HUES6 (cell line): Measurements from ENCODE around the gene KRT79.
"Not testable (repeated sequence)": the region's sequence is repeated elsewhere in the genome, so short reads cannot be mapped to it uniquely, and the experiment has no call there.

Experiments used
- H3K27ac ChIP-seq: 2 replicates; pipeline ENCODE4 v1.7.0; 2013; ENCODE audit warnings: low read depth, mild to moderate bottlenecking, low read length, inconsistent platforms
- H3K27me3 ChIP-seq: 2 replicates; pipeline ENCODE4 v1.6.1; 2013; ENCODE audit warnings: low read length; ENCODE audit not compliant: control insufficient read depth, insufficient read depth
- H3K36me3 ChIP-seq: 2 replicates; pipeline ENCODE4 v1.6.1; 2013; ENCODE audit warnings: low read length; ENCODE audit not compliant: control insufficient read depth, insufficient read depth
- H3K4me1 ChIP-seq: 2 replicates; pipeline ENCODE4 v1.6.1; 2013; ENCODE audit warnings: low read length; ENCODE audit not compliant: control insufficient read depth, insufficient read depth
- H3K4me3 ChIP-seq: 2 replicates; pipeline ENCODE4 v1.5.1; 2013; ENCODE audit warnings: low read depth, low read length
- H3K9ac ChIP-seq: one replicate; pipeline ENCODE4 v1.6.1; 2013; ENCODE audit warnings: mild to moderate bottlenecking, low read length
- H3K9me3 ChIP-seq: 2 replicates; pipeline ENCODE4 v1.6.1; 2013; ENCODE audit warnings: low read depth, low read length; ENCODE audit not compliant: control insufficient read depth, insufficient read depth

The KRT79 gene

GRCh38 chr12:52833922-52834726 is at the start of gene KRT79:
TSS of gene KRT79 (minus strand) at chr12:52834311. CDS start at chr12:52834260, 51 bp downstream.
- H3K36me3 ChIP-seq, result no peaks in the 10 kb centered on the region
- no peak within 1 kb of the TSS for H3K4me3 ChIP-seq
- H3K9me3 ChIP-seq, result no peaks in the 10 kb centered on the region
- H3K9ac ChIP-seq, result no peak within 1 kb of the TSS
- no peaks in the 10 kb centered on the region for H3K4me1 ChIP-seq
- H3K27me3 ChIP-seq, result peaks cover 3% of the 10 kb centered on the region; the same call in 1 of the 2 replicates
- H3K27ac ChIP-seq, result no peak within 1 kb of the TSS

GRCh38 chr12:52880499-52880898 is 46.4 kb upstream of the KRT79 start:
- not testable (repeated sequence) for H3K4me3 ChIP-seq, H3K9me3 ChIP-seq, H3K36me3 ChIP-seq, H3K9ac ChIP-seq, H3K27me3 ChIP-seq, H3K27ac ChIP-seq
- H3K4me1 ChIP-seq, result peaks cover 16% of the 10 kb centered on the region

- Histone ChIP-seq H3K4me3 (peak overlapping the region; percentile 44), H3K36me3 (no peaks in the 10 kb centered on the region), H3K9me3 (no peaks in the 10 kb centered on the region), H3K27me3 (peaks cover 5% of the 10 kb centered on the region; the same call in 1 of the 2 replicates), H3K4me1 (peaks cover 16% of the 10 kb centered on the region), H3K27ac (no peak overlapping the region), H3K9ac (no peak overlapping the region)
These were observed 45.6 kb upstream of the KRT79 start for GRCh38 chr12:52879394-52880351.

- no peaks in the 10 kb centered on the region for H3K36me3 ChIP-seq
- peak overlapping the region; percentile 44 for H3K4me3 ChIP-seq
- H3K9ac ChIP-seq, result no peak overlapping the region
- H3K27ac ChIP-seq, result no peak overlapping the region
- peaks cover 12% of the 10 kb centered on the region for H3K27me3 ChIP-seq
- H3K9me3 ChIP-seq, result no peaks in the 10 kb centered on the region
- peaks cover 20% of the 10 kb centered on the region for H3K4me1 ChIP-seq
These were observed 44.6 kb upstream of the KRT79 start for GRCh38 chr12:52878507-52879393.

GRCh38 chr12:52877242-52877641 is 43.1 kb upstream of the KRT79 start:
- H3K4me3 ChIP-seq, result no peak overlapping the region
- no peaks in the 10 kb centered on the region for H3K9me3 ChIP-seq
- no peak overlapping the region for H3K9ac ChIP-seq
- no peak overlapping the region for H3K27ac ChIP-seq
- peaks cover 23% of the 10 kb centered on the region for H3K4me1 ChIP-seq
- no peaks in the 10 kb centered on the region for H3K36me3 ChIP-seq
- H3K27me3 ChIP-seq, result peaks cover 26% of the 10 kb centered on the region

GRCh38 chr12:52876372-52876771 is 42.3 kb upstream of the KRT79 start:
- H3K4me3 ChIP-seq, result no peak overlapping the region
- H3K9ac ChIP-seq, result no peak overlapping the region
- no peaks in the 10 kb centered on the region for H3K36me3 ChIP-seq
- peaks cover 26% of the 10 kb centered on the region for H3K4me1 ChIP-seq
- H3K27ac ChIP-seq, result no peak overlapping the region
- H3K27me3 ChIP-seq, result peaks cover 26% of the 10 kb centered on the region
- no peaks in the 10 kb centered on the region for H3K9me3 ChIP-seq

GRCh38 chr12:52874573-52875435 is 40.7 kb upstream of the KRT79 start:
- H3K4me1 ChIP-seq, result peaks cover 34% of the 10 kb centered on the region
- peaks cover 26% of the 10 kb centered on the region for H3K27me3 ChIP-seq
- H3K9me3 ChIP-seq, result no peaks in the 10 kb centered on the region
- no peaks in the 10 kb centered on the region for H3K36me3 ChIP-seq
- H3K9ac ChIP-seq, result peak overlapping the region; percentile 34
- peak overlapping the region; percentile 53 for H3K4me3 ChIP-seq
- H3K27ac ChIP-seq, result no peak overlapping the region

GRCh38 chr12:52873832-52874572 is 39.9 kb upstream of the KRT79 start:
- H3K4me3 ChIP-seq, result peak overlapping the region; percentile 63
- H3K27me3 ChIP-seq, result peaks cover 28% of the 10 kb centered on the region
- H3K9me3 ChIP-seq, result no peaks in the 10 kb centered on the region
- H3K27ac ChIP-seq, result no peak overlapping the region
- no peaks in the 10 kb centered on the region for H3K36me3 ChIP-seq
- peak overlapping the region; percentile 75 for H3K9ac ChIP-seq
- H3K4me1 ChIP-seq, result peaks cover 31% of the 10 kb centered on the region

GRCh38 chr12:52873513-52873831 is 39.4 kb upstream of the KRT79 start:
- peaks cover 25% of the 10 kb centered on the region for H3K27me3 ChIP-seq
- peaks cover 25% of the 10 kb centered on the region for H3K4me1 ChIP-seq
- no peak overlapping the region for H3K9ac ChIP-seq
- H3K36me3 ChIP-seq, result no peaks in the 10 kb centered on the region
- H3K27ac ChIP-seq, result no peak overlapping the region
- H3K9me3 ChIP-seq, result no peaks in the 10 kb centered on the region
- peak overlapping the region; percentile 63 for H3K4me3 ChIP-seq
